ENCODE measurements around the gene MALSU1.

Gene MALSU1

GRCh38 chr7:23337374-23337773, 38.2 kb downstream of the MALSU1 start:
- no peak for DNase-seq

DNA sequence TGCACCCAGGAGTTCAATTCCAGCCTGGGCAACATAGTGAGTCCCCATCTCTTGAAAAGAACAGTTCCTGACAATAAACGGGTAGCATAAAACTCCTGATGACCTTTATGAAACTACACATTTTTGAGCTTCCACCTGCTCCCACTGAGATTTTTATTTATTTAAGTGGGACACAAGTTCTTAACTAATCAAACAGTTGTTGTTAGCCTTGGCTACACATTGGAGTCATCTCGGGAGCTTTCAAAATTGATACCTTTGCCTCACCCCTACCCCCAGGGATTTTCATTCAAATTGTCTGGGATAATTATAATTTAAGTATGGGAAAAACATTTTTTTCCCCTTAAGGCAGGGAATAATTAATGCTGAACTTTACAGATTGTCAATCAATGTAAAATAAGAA, 39.3 kb downstream of the MALSU1 start:
- no peak for DNase-seq

GRCh38 chr7:23338863-23339262, 39.7 kb downstream of the MALSU1 start:
- no peak for DNase-seq

DNA sequence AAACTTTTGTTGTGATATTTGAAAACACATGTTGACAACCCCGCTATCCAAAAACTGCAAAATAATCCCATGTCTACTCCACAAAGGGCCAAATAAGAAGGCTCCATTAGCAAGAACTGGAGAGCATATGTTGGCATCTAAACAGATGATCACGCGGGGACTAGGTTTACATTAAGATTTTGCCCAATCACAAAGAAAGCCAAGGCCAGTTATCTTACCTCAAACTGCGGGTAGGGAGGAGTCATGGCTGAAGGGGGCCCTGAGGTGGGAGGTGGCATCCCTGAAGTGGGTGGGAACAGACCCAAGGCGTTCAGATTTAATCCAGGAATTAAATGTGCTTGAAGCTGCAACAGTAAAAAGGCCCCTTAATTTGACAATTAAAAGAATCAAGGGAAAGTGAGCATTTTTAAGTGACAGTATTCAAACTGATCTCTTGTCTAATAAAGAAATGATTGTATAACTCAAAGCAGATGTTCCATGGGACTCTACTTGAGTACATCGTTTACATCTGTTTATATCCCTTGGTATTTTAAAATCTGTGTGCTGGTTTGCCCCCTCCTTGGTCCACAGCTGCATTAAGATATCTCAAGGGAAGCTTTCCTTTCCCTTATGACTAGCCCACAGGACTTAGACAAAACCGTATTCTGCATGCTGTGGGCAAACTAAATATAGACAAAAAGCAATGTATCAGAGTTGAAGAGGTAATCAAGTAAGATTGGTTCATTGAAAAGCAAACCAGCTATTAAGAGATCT, 42.9 kb downstream of the MALSU1 start:
- DNase-seq, result no peak

GRCh38 chr7:23343102-23343501, 44.0 kb downstream of the MALSU1 start:
- no peak for DNase-seq

DNA sequence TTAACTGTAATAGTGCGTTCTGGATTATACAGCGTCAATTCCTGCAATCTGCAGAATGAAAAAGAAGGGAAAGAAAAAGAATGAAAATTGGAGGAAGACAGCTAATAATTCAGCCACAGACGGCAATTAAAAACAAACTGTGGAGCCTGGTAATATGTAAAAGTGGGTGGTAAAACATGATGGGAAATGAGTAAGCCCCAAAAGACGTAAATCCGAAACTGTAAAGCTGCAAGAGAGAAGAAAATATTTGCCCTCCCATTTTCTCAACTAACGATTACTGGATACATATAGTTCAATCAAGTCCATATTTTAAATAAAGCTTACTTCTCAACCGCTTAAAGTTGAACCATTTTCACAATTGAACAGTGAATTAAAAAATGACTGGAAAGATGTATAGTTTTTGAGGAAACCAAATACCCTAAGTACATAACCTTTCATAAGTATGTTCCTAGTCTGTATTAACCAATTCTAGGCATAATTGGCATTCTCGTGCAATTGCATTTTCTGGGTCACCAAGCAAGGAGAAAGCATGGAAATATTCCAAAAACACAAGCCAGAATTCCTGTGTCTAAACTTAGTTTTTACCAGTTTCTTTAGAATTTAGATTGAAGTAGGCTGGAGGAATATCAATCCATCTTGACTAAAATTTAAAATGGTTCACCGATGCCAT, 44.8 kb downstream of the MALSU1 start:
- DNase-seq, result no peak

GRCh38 chr7:23345601-23346000, 46.5 kb downstream of the MALSU1 start:
- no peak for DNase-seq

DNA sequence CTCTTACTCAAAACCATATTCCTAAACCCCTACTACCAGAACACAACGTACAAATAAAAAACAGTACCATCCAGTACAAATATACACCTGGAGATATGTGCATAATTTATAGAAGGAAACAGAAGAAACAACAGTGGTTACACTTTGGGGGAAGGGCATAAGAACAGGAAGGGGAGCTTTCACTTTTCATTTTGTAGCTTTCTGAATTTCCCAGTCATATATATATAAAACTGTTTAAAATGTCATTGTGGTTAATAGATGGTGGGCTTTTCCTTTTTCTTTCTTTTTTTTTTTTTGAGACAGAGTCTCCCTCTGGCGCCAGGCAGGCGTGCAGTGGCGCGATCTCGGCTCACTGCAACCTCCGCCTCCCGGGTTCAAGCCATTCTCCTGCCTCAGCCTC, 47.2 kb downstream of the MALSU1 start:
- no peak for DNase-seq

DNA sequence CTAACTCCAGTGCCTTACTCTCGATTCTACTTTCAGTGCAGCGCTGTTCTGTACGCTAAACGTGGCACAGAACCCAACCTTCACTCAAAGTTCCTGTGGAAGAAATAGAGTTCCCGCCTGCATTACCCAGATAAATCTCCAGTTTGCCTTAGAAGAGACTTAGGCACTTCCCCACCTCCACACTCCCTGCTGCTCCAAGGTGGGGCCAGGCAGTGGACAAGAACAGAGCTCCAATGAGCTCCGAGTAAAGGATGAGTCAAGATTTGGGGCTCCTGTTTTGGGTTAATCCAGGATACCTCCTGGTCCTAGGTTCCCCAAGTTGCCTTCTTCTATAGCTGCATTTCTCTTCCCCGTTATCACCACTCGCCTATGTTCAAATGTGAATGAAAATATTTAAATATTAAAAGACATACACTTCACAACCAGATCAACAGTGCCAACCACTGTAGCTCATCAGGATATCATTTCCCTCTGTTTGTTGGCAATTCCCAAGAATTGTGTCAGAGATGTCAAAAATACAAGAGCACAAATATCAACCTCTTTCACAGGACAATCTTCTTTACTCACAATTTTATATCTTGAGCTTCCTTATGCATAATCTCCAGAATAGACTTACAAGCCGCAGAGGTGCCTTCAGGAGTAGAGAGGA, 48.0 kb downstream of the MALSU1 start:
- DNase-seq, result no peak

DNA sequence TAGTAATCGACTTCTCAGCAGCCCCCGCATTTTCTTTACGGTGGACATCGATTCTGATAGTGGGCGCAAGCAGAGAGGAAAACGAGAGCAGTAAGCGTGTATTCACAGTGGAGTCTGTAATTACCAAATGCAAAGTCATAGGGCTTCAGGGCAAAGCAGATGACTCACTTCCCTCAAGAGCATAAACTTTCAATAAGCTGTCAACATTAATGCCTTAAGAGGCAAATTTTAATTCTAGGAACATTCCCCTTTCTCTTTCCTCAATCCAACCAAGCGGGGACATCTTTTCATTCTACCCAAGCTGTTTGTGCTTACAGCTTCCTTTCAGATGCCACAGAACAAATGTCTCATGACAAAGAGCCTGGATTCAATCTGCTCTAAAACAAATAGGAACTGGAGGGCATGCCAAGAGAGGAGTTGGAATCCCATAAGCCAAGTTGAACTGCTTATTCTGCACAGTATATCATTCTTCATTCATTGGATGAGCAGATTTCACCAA, 48.6 kb downstream of the MALSU1 start:
- no peak for DNase-seq

DNA sequence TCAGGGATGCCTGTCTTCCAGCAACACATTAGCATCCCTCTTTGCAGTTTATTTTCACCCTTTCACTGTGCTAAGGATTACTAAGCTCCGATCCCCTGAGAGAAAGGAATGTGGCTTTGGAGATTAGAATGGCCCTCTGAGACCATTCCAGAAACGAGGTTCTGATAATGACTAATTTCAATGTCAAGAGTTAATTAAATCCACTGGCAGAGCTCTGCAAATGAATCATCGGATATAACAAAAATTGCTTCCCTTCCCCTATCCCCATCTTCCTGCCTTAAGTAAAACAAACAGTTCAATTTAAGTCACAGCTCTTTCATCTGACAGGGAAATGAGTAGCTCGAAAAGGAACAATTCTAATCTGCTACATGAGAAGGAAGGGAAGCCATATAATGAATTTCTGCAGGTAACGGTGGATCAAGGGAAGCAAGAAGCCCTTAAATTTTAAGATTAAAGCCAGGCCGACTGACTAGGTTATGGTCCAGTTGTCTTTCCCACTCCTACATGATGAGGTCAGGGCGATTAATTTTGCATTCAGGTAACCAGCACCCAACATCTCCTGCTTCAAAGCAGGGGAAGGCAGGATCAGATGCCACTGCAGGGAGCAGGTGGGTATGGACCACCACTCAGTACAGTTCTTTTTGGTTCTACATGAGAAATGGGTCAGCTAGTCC, 50.5 kb downstream of the MALSU1 start:
- no peak for DNase-seq

DNA sequence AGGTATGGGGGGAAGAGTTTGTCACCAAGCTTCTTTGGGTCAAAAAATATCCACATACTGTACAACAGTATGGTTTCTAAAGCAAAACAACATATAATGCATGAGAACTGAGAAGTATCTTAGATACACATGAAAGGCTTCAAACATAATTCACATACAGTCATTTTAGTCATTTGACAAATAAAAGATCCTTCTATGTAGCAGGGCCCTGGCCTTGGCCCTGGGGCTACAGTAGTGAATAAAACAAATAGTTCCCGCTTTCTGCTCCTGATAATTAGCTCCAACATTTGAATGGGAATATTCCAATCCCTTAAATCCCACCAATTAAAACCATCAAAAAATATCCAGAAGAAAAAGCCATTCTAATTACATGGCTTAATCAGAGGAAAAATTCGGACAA, 51.3 kb downstream of the MALSU1 start:
- DNase-seq, result no peak

DNA sequence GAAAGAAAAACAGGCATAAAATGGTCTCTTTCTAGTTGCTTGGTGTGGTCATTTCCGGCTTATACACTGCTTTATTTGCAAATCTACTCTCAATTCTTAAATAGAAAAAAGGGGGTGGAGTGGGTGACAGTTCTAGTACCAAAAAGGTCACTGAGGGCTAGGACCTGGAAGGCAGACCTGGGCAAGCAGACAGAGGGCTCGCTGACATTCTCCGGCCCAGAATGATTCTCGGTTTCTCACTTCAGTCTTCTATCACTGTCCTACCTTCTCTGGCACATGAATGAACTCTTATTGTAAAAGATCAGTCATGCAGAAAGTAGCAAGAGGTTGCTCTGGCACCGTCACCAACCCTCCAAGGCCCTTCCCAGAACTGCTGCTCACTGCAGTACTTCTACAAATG, 54.0 kb downstream of the MALSU1 start:
- DNase-seq, result no peak

- no peak for DNase-seq
These were observed 57.0 kb downstream of the MALSU1 start for GRCh38 chr7:23356168-23356567.

DNA sequence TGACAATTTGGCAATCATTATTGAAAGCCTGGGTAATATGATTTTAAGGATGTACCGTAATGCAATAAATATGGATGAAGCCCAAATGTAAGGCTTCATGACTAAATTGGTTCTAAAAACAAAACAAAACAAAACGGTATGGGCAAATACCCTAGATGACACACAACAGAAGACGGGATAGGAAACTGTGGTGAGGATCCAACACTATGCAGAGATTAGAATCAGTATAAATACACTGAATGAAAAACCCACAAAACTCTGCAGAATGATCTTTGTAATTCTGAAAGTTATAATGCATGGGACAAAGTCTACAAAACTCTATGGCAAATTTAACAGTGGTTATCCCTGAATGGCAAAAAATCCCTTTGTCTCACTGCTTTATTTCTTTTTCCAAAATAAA, 57.6 kb downstream of the MALSU1 start:
- DNase-seq, result no peak

GRCh38 chr7:23357190-23358093, 58.3 kb downstream of the MALSU1 start:
- no peak for DNase-seq

GRCh38 chr7:23358152-23358674, 59.1 kb downstream of the MALSU1 start:
- no peak for DNase-seq
